Neural cell (in vitro differentiated cells): ENCODE results near the gene COX6B2. TPM values are rescaled to one million over a fixed set of nuclear protein-coding genes. Genes with fewer than 3 reads are reported as not detected.

Experiments
- H2AFZ ChIP-seq: fragments of 200-600, 300-800 bp; sonication (generic), shearing (Covaris generic); 2 replicates; pipeline ENCODE4 v1.6.0; 2014; ENCODE audit warnings: low read depth, mild to moderate bottlenecking, antibody characterized with exemption, low read length, moderate library complexity
- H3F3A ChIP-seq: fragments of 200-600 bp; shearing (Covaris generic); 2 replicates; pipeline ENCODE4 v1.6.1; 2016; ENCODE audit warnings: mild to moderate bottlenecking, moderate library complexity, mixed read lengths, antibody characterized with exemption, low read length; ENCODE audit not compliant: insufficient read depth, poor library complexity, severe bottlenecking
- H3K27ac ChIP-seq: fragments of 200-600, 300-800 bp; sonication (generic), shearing (Covaris generic); 2 replicates; pipeline ENCODE4 v1.5.1; 2014; ENCODE audit warnings: mild to moderate bottlenecking, low read length, moderate library complexity
- H3K27me3 ChIP-seq: fragments of 300-800, 200-600 bp; sonication (generic), shearing (Covaris generic); 2 replicates; pipeline ENCODE4 v1.6.0; 2014; ENCODE audit warnings: mild to moderate bottlenecking, low read depth, low read length, moderate library complexity; ENCODE audit not compliant: insufficient read depth
- H3K36me3 ChIP-seq: fragments of 300-800, 200-600 bp; sonication (generic), shearing (Covaris generic); 2 replicates; pipeline ENCODE4 v1.5.1; 2014; ENCODE audit warnings: mild to moderate bottlenecking, antibody characterized with exemption, low read length, moderate library complexity; ENCODE audit not compliant: insufficient read depth
- H3K4me2 ChIP-seq: fragments of 300-800, 200-600 bp; sonication (generic), shearing (Covaris generic); 2 replicates; pipeline ENCODE4 v1.6.0; 2014; ENCODE audit warnings: mild to moderate bottlenecking, low read length
- H3K4me3 ChIP-seq: fragments of 300-800, 200-600 bp; sonication (generic), shearing (Covaris generic); 2 replicates; pipeline ENCODE4 v1.5.1; 2014; ENCODE audit warnings: mild to moderate bottlenecking, low read length, moderate library complexity
- H3K79me2 ChIP-seq: fragments of 200-600 bp; shearing (Covaris generic); replicated peaks from 2 replicates; pipeline ENCODE4 v1.6.0; 2014; ENCODE audit warnings: mild to moderate bottlenecking, low read length, moderate library complexity; ENCODE audit not compliant: insufficient read depth
- H3K9ac ChIP-seq: fragments of 300-800, 200-600 bp; sonication (generic), shearing (Covaris generic); 2 replicates; pipeline ENCODE4 v1.6.1; 2016; ENCODE audit warnings: mild to moderate bottlenecking, low read length, mixed read lengths
- H3K9me2 ChIP-seq: fragments of 200-600 bp; shearing (Covaris generic); 2 replicates; pipeline ENCODE4 v1.6.1; 2016; ENCODE audit warnings: mild to moderate bottlenecking, low read length, mixed read lengths; ENCODE audit not compliant: insufficient read depth
- H3K9me3 ChIP-seq: fragments of 200-600, 300-800 bp; sonication (generic), shearing (Covaris generic); 2 replicates; pipeline ENCODE4 v1.6.1; 2016; ENCODE audit warnings: mild to moderate bottlenecking, mixed run types, low read length, moderate library complexity, mixed read lengths
- H4K20me1 ChIP-seq: fragments of 200-600 bp; shearing (Covaris generic); 2 replicates; pipeline ENCODE4 v1.6.1; 2016; ENCODE audit warnings: mild to moderate bottlenecking, mixed run types; ENCODE audit not compliant: insufficient read depth
- EZH2 ChIP-seq: fragments of 200-600, 300-800 bp; shearing (Covaris generic), sonication (generic); IDR thresholded peaks from 2 replicates; pipeline ENCODE4 v1.6.1; 2014; ENCODE audit warnings: antibody characterized with exemption, low read length, borderline replicate concordance, mild to moderate bottlenecking; ENCODE audit not compliant: insufficient read depth, poor library complexity, severe bottlenecking
- MXI1 ChIP-seq: fragments of 450-650 bp; conservative IDR thresholded peaks from 2 replicates; pipeline ENCODE4 v1.6.1; 2014; ENCODE audit warnings: antibody characterized with exemption, mild to moderate bottlenecking; ENCODE audit not compliant: poor library complexity, severe bottlenecking
- POLR2AphosphoS5 ChIP-seq: IDR thresholded peaks from 2 replicates; pipeline ENCODE4 v1.6.1; 2012
- REST ChIP-seq: IDR thresholded peaks from 2 replicates; pipeline ENCODE4 v1.6.1; 2012; ENCODE audit warnings: borderline replicate concordance
- TAF1 ChIP-seq: IDR thresholded peaks from 2 replicates; pipeline ENCODE4 v1.6.1; 2012; ENCODE audit warnings: low read depth
- polyA plus RNA-seq: library from polyadenylated mRNA; depleted of rRNA; stranded (reverse); fragments of >200 nt; gene quantifications from 2 replicates; pipeline ENCODE4 v1.2.3, GENCODE V29; 2014

The COX6B2 gene
- polyA plus RNA-seq, 1 donor from 2014 or later, result 0.17 TPM

GRCh38 chr19:55347442-55348009 lies 7.0 kb downstream of the COX6B2 start:
- Histone ChIP-seq H4K20me1 (no peaks in the 10 kb centered on the region), H3K9ac (no peak overlapping the region), H3K79me2 (no peaks in the 10 kb centered on the region), H3K9me2 (no peaks in the 10 kb centered on the region), H2AFZ (no peak overlapping the region), H3F3A (no peaks in the 10 kb centered on the region), H3K9me3 (no peaks in the 10 kb centered on the region), H3K4me3 (no peak overlapping the region), H3K27me3 (peaks cover 14% of the 10 kb centered on the region), H3K36me3 (no peaks in the 10 kb centered on the region), H3K4me2 (no peak overlapping the region), H3K27ac (no peak overlapping the region)
- TF ChIP-seq REST (no peak), EZH2 (no peak), MXI1 (no peak)

- no peak overlapping the region for H3K4me3 ChIP-seq
- TF ChIP-seq POLR2AphosphoS5, result no peak
- no peak for TF ChIP-seq REST
- TF ChIP-seq MXI1, result no peak
- TF ChIP-seq EZH2, result no peak
- TF ChIP-seq TAF1, result no peak
- no peak overlapping the region for H3K4me2 ChIP-seq
- no peaks in the 10 kb centered on the region for H3K36me3 ChIP-seq
- H3K79me2 ChIP-seq, result no peaks in the 10 kb centered on the region
- peaks cover 7% of the 10 kb centered on the region for H3K27me3 ChIP-seq
- H3K9me3 ChIP-seq, result no peaks in the 10 kb centered on the region
- no peaks in the 10 kb centered on the region for H3K9me2 ChIP-seq
- no peak overlapping the region for H3K27ac ChIP-seq
- H2AFZ ChIP-seq, result no peak overlapping the region
- H4K20me1 ChIP-seq, result no peaks in the 10 kb centered on the region
- H3K9ac ChIP-seq, result no peak overlapping the region
- no peaks in the 10 kb centered on the region for H3F3A ChIP-seq
These were observed 7.6 kb downstream of the COX6B2 start for GRCh38 chr19:55346725-55347441.
